Upper lobe of left lung (tissue), 6 donors: Measurements from ENCODE around the gene G0S2. TPM values are rescaled to one million over a fixed set of nuclear protein-coding genes. Genes with fewer than 3 reads are reported as not detected.

ENCODE experiments used
- ATAC-seq, 2 donors: fragments of 200-7000 bp; cut with Tn5 transposase; one replicate each; pipeline ENCODE4 v1.9.1; 2022; ENCODE audit warnings: mild to moderate bottlenecking in 2 of 2, moderate library complexity in 2 of 2; ENCODE audit not compliant: low FRiP score in 2 of 2
- DNase-seq, 2 donors: peaks; one replicate each; pipeline ENCODE4 v3.0.0-alpha.2; 2019 to 2020
- H3K27ac ChIP-seq, 4 donors: fragments of 200-600 bp; sonication (generic); one replicate each; pipeline ENCODE4 v1.5.1; 2016 to 2019
- H3K27me3 ChIP-seq, 4 donors: fragments of 200-600 bp; sonication (generic); one replicate each; pipeline ENCODE4 v1.5.1; 2017 to 2019
- H3K36me3 ChIP-seq, 4 donors: fragments of 200-600 bp; sonication (generic); one replicate each; pipeline ENCODE4 v1.5.1; 2016 to 2019
- H3K4me1 ChIP-seq, 4 donors: fragments of 200-600 bp; sonication (generic); one replicate each; pipeline ENCODE4 v1.5.1; 2018 to 2019
- H3K4me3 ChIP-seq, 4 donors: fragments of 200-600 bp; sonication (generic); one replicate each; pipeline ENCODE4 v1.5.1; 2017 to 2019; ENCODE audit warnings: mild to moderate bottlenecking in 2 of 4, moderate library complexity in 1 of 4
- H3K9me3 ChIP-seq, 4 donors: fragments of 200-600 bp; sonication (generic); one replicate each; pipeline ENCODE4 v1.5.1; 2018 to 2019
- CTCF ChIP-seq, 6 experiments: fragments of 450-650 bp in 4 of 6; fragments of 200-600 bp in 2 of 6; sonication (generic) in 2 of 6; IDR thresholded peaks; one replicate each; pipeline ENCODE4 v1.5.1; 2016 to 2019; ENCODE audit warnings: antibody characterized with exemption in 6 of 6
- EP300 ChIP-seq, 4 donors: sonication (generic); formaldehyde crosslinking; IDR thresholded peaks; one replicate each; pipeline ENCODE4 v1.5.1; 2017; ENCODE audit warnings: antibody characterized with exemption in 4 of 4, control low read depth in 2 of 4
- POLR2A ChIP-seq, 4 donors: fragments of 450-650 bp; IDR thresholded peaks; one replicate each; pipeline ENCODE4 v1.5.1; 2016 to 2017; ENCODE audit warnings: antibody characterized with exemption in 4 of 4, mild to moderate bottlenecking in 2 of 4
- POLR2AphosphoS5 ChIP-seq, 2 donors: sonication (generic); formaldehyde crosslinking; IDR thresholded peaks; one replicate each; pipeline ENCODE4 v1.5.1; 2017; ENCODE audit warnings: antibody characterized with exemption in 2 of 2
- WGBS, 2 donors: methylation state at CpG; one replicate each; pipeline ENCODE4 v1.1.5; 2017 to 2018; 5-methylcytosine and 5-hydroxymethylcytosine counted together
- total RNA-seq, 6 donors: library from RNA; depleted of rRNA in 4 of 6; stranded (reverse); fragments of >200 nt in 4 of 6; gene quantifications; one replicate each; pipeline versions ENCODE4 v1.1.0 to v1.2.1, GENCODE V29; 2016 to 2021
- donor health status: DM: no; HTN: no; CAD: no; lungs with moderate emphysema.
- donor health status: DM: no; HTN: yes; CAD: no; lungs with severe emphysema.

G0S2 gene
- total RNA-seq, 6 donors from 2014 or later, result 14.4 to 108 (median 46.0) TPM

- ATAC-seq (peak; percentile 3 to 11), DNase-seq (peak in 1 of 2 donors; percentile 71)
- Histone ChIP-seq H3K27ac (peak overlapping the region in 2 of 4 donors; percentile 55 to 57), H3K4me3 (no peak overlapping the region), H3K9me3 (no peaks in the 10 kb centered on the region), H3K27me3 (no peaks in the 10 kb centered on the region), H3K4me1 (peaks cover 5 to 36% (median 16%) of the 10 kb centered on the region in 4 donors), H3K36me3 (no peaks in the 10 kb centered on the region)
- 72 to 76% methylated on average over 9 of the region's 9 CpGs for WGBS, 2 donors
- TF ChIP-seq EP300 (IDR thresholded peaks at IDR 0.05) (no peak), POLR2AphosphoS5 (IDR thresholded peaks at IDR 0.05) (peak; percentile 67 to 68), POLR2A (IDR thresholded peaks at IDR 0.05) (no peak), CTCF (IDR thresholded peaks at IDR 0.05) (peak in 1 of 6 experiments; percentile 10)
These were observed 17.9 kb upstream of the G0S2 start for GRCh38 chr1:209657140-209657879.

GRCh38 chr1:209657918-209658317 is 17.3 kb upstream of the G0S2 start:
- H3K36me3 ChIP-seq, result no peaks in the 10 kb centered on the region
- DNase-seq, result no peak
- H3K4me3 ChIP-seq, result no peak overlapping the region
- peaks cover 5 to 30% (median 13%) of the 10 kb centered on the region in 4 donors for H3K4me1 ChIP-seq
- ATAC-seq, result no peak
- no peaks in the 10 kb centered on the region for H3K9me3 ChIP-seq
- peak overlapping the region in 2 of 4 donors; percentile 55 to 57 for H3K27ac ChIP-seq
- TF ChIP-seq POLR2A (IDR thresholded peaks at IDR 0.05) (no peak), POLR2AphosphoS5 (IDR thresholded peaks at IDR 0.05) (no peak), EP300 (IDR thresholded peaks at IDR 0.05) (no peak), CTCF (IDR thresholded peaks at IDR 0.05) (no peak)
- whole genome bisulfite sequencing, 2 donors, result 86 to 91% methylated on average over 5 of the region's 5 CpGs
- H3K27me3 ChIP-seq, result no peaks in the 10 kb centered on the region

GRCh38 chr1:209659909-209660308 is 15.3 kb upstream of the G0S2 start:
- Histone ChIP-seq H3K4me1 (peaks cover 0 to 12% (median 2%) of the 10 kb centered on the region in 4 donors), H3K4me3 (no peak overlapping the region), H3K27ac (peak overlapping the region in 3 of 4 donors; percentile 4 to 69 (median 36)), H3K36me3 (no peaks in the 10 kb centered on the region), H3K27me3 (no peaks in the 10 kb centered on the region), H3K9me3 (no peaks in the 10 kb centered on the region)
- ATAC-seq (peak in 1 of 2 donors; percentile 53), DNase-seq (no peak)
- peak in 1 of 4 donors; percentile 30 for TF ChIP-seq EP300 (IDR thresholded peaks at IDR 0.05)
- peak; percentile 42 to 67 for TF ChIP-seq POLR2AphosphoS5 (IDR thresholded peaks at IDR 0.05)
- no peak for TF ChIP-seq POLR2A (IDR thresholded peaks at IDR 0.05)
- WGBS, 2 donors, result 10 to 14% methylated on average over 5 of the region's 5 CpGs

GRCh38 chr1:209661071-209661470 is 14.1 kb upstream of the G0S2 start:
- Histone ChIP-seq H3K27ac (no peak overlapping the region), H3K9me3 (no peaks in the 10 kb centered on the region), H3K4me1 (peaks cover 0 to 11% (median 2%) of the 10 kb centered on the region in 4 donors), H3K27me3 (no peaks in the 10 kb centered on the region), H3K4me3 (no peak overlapping the region), H3K36me3 (no peaks in the 10 kb centered on the region)
- ATAC-seq, result no peak
- no peak for DNase-seq
- WGBS, 2 donors, result 23 to 26% methylated on average over 1 of the region's 1 CpG
- TF ChIP-seq CTCF (IDR thresholded peaks at IDR 0.05) (no peak), POLR2A (IDR thresholded peaks at IDR 0.05) (no peak), EP300 (IDR thresholded peaks at IDR 0.05) (no peak), POLR2AphosphoS5 (IDR thresholded peaks at IDR 0.05) (no peak)

- H3K27ac ChIP-seq, result no peak overlapping the region
- ATAC-seq (no peak), DNase-seq (no peak)
- H3K4me3 ChIP-seq, result no peak overlapping the region
- WGBS, 2 donors, result 88 to 97% methylated on average over 3 of the region's 3 CpGs
- H3K27me3 ChIP-seq, result no peaks in the 10 kb centered on the region
- TF ChIP-seq EP300 (IDR thresholded peaks at IDR 0.05) (no peak), CTCF (IDR thresholded peaks at IDR 0.05) (no peak), POLR2A (IDR thresholded peaks at IDR 0.05) (no peak), POLR2AphosphoS5 (IDR thresholded peaks at IDR 0.05) (no peak)
- no peaks in the 10 kb centered on the region for H3K9me3 ChIP-seq
- no peaks in the 10 kb centered on the region for H3K36me3 ChIP-seq
- H3K4me1 ChIP-seq, result peaks cover 0 to 11% (median 0%) of the 10 kb centered on the region in 4 donors
These were observed 12.3 kb upstream of the G0S2 start for GRCh38 chr1:209662879-209663327.
